GM10248 (cell line): ENCODE measurements around the gene MTHFS.

Experiments used
- CTCF ChIA-PET: fragments of 300-600 bp; sonication (Branson Sonifier 250); formaldehyde crosslinking; extraction: SDS; loops from one replicate; lab custom pipeline; 2021; ENCODE audit warnings: antibody characterized with exemption; lab: Yijun Ruan, JAX
- POLR2A ChIA-PET: fragments of 350-650 bp; sonication (Branson Sonifier 250); formaldehyde crosslinking; extraction: SDS; loops from one replicate; lab custom pipeline; 2020; ENCODE audit warnings: antibody characterized with exemption; lab: Yijun Ruan, JAX
- DNase-seq: peaks from one replicate; pipeline ENCODE4 v3.0.0; 2012; ENCODE audit errors: extremely low spot score
- TF ChIP-seq, protein P1 (sequence below): IDR thresholded peaks from 2 replicates; pipeline ENCODE4 v1.5.1; 2012; ENCODE audit warnings: mild to moderate bottlenecking, low read depth; ENCODE audit errors: extremely low read depth, missing control alignments, control extremely low read depth

Gene MTHFS

DNA sequence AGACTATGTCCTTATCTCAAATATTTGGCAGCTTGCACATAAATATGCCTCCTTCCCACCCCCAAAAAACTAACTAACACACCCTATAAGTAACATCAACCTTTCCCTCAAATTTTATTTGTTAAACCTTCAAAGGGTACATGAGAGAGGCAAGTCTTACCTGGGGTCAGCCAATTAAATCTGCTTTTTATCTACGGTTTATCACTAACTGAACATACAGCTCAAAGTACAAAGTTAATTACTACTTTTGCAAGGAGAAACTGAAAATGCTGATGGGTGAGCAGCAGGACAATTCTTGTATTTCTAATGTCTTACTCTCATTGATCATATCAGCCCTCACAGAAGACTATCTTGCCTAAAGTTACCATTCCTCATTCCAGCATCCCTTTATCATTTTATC, 34.6 kb downstream of the MTHFS start:
- ChIA-PET POLR2A (no interaction called here), CTCF (interaction anchor here (1.2 to 4.0 kb wide), 2 partner anchors 8 to 132 kb away, joined by 3 to 26 read pairs; no protein-coding TSS in a partner anchor)
- TF ChIP-seq, protein P1, sequence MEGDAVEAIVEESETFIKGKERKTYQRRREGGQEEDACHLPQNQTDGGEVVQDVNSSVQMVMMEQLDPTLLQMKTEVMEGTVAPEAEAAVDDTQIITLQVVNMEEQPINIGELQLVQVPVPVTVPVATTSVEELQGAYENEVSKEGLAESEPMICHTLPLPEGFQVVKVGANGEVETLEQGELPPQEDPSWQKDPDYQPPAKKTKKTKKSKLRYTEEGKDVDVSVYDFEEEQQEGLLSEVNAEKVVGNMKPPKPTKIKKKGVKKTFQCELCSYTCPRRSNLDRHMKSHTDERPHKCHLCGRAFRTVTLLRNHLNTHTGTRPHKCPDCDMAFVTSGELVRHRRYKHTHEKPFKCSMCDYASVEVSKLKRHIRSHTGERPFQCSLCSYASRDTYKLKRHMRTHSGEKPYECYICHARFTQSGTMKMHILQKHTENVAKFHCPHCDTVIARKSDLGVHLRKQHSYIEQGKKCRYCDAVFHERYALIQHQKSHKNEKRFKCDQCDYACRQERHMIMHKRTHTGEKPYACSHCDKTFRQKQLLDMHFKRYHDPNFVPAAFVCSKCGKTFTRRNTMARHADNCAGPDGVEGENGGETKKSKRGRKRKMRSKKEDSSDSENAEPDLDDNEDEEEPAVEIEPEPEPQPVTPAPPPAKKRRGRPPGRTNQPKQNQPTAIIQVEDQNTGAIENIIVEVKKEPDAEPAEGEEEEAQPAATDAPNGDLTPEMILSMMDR, result no peak
- no peak for DNase-seq

DNA sequence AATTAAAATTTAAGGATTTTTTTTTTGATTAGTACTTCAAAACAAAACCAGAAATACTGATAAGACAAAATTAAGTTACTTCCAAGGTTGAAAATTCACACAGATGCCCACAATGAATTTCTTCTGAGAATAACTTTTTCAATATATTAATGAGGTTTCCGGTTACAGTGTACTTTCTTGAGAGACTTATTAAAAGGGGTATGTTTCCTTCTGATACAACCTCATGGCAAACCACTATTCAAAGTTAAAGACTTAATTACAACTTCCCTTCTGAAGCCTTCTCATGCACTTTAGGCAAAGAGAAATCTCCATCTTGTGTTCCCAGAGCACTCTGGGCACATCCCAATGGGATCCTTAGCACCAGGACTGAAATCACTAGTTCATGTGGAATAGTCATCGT, 36.2 kb downstream of the MTHFS start:
- no peak for DNase-seq
- TF ChIP-seq, protein P1, result no peak
- ChIA-PET POLR2A (no interaction called here), CTCF (interaction anchor here (1.0 to 4.0 kb wide), 2 partner anchors 7 to 9 kb away, joined by 3 to 26 read pairs; no protein-coding TSS in a partner anchor)

DNA sequence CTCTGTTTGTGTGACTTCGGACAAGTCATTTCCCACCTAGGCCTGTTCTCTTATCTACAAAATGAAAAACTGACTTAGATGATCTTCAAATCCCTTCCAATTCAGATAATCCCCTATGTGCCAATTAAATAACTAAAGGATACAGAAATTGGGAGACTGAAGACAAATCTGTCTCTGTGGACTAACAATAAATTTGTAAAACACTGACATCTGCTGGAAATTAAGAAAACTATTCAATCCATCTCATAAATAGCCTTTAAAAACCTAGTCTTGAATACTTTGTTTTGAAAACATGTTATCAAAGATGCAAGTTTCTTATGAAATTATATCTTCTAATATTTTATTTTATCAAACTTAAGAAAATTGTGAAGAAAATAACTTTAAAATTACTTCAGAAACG, 38.3 kb downstream of the MTHFS start:
- DNase-seq, result no peak
- TF ChIP-seq, protein P1, result peak; percentile 27
- ChIA-PET POLR2A (no interaction called here), CTCF (interaction anchor here (0.7 to 2.0 kb wide), 6 partner anchors 9 to 519 kb away, joined by 3 to 7 read pairs (median 3); no protein-coding TSS in a partner anchor)

DNA sequence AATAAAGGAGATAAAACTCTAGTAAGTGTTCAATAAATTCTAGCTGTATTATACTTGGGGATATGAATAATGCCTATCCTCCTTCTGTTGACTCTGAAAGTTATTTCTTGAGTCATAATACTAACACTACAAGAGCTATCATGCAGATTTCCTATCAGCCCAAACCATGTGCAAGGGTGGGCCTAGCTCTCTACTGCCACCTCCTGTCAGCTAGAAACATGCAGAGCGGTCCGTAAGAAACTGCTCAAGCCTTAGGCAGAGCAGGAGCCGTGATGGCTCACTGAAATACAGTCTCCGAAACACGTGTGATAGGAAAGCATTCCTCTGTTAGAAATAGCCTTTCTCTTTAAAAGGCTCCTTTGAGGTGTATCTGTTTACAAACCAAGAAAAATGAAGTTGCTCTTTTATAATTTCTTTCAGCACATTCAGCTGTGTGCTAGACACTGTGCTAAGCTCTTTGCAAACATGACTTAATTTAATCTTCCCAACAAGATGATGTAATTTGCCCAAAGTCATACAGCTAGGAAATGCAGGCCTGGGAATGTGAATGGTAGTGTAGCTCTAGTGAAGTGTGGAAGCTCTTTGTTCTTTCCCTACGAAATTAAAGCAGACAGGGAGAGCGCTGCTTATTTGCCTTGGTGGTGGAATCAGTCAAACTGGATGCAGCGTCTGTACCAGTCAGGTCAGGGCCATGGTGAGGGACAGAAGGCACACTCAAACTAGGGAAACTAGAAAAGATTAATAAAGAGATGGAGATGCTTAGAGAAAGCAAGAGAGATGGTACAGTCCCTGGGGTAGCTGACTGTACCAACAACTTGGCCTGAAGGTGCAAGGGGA, 43.1 kb downstream of the MTHFS start:
- POLR2A ChIA-PET, result interaction anchor here (0.6 kb wide), 1 partner anchor 1147 kb away, joined by 4 read pairs; the partner anchor contains the start of gene TLNRD1
- peak; percentile 58 for DNase-seq
- CTCF ChIA-PET, result interaction anchor here (0.6 to 9.3 kb wide), 60 partner anchors 9 to 1087 kb away, joined by 3 to 133 read pairs (median 4); partner anchors contain the start of gene MTHFS
- TF ChIP-seq, protein P1, result peak; percentile 93

DNA sequence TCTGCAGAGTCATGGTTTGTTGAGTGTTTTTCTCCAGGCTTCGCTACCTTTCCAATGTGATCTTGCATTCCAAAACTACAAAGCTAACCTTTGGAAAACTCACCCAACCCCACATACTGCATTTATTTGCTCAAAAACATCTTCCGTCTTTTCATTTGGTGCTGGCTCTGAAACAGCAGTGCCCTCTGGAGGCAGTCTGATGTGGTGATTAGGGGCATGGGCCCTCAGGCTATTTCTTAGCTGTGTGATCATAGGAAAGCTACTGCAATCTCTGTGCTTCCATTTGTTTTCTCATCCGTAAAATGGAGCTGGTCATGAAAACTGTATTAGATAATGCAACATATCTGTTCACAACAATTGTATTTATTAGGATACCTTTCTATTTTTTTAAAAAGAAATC, 47.0 kb downstream of the MTHFS start:
- ChIA-PET POLR2A (no interaction called here), CTCF (interaction anchor here (0.8 to 9.3 kb wide), 12 partner anchors 9 to 510 kb away, joined by 3 to 133 read pairs (median 3); no protein-coding TSS in a partner anchor)
- TF ChIP-seq, protein P1, result peak; percentile 37
- no peak for DNase-seq

DNA sequence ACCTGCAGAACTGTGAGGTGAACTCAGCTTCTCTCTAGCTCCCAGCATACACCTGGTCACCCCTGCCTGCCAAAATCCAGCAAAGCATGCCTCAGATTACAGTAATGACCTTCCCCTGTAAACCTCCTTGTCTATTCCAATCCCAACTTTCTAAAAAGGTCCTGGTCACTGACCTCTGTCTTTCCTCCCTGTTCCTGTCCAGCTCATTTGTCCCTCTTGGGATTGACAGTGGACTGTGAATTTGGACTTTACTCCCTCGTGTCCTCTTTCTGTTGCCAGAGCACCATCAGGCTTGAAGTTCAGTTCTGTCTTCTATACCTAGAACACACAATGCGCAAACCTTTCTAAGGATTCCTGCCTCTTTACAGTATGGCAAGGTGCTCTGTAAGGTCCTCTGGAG, 50.3 kb downstream of the MTHFS start:
- ChIA-PET CTCF (interaction anchor here (3.8 kb wide), 1 partner anchor 9 kb away, joined by 32 read pairs; no protein-coding TSS in a partner anchor), POLR2A (no interaction called here)
- TF ChIP-seq, protein P1, result no peak
- DNase-seq, result no peak
